NCI-H2107 treated with DMSO at 0.1 percent for 48 hours (cell line): ENCODE results near the gene LMAN1.

Experiments
- DNase-seq: peaks from one replicate; lab custom pipeline; 2025; ENCODE audit not compliant: unreplicated experiment; lab: John Stamatoyannopoulos, UW

Gene LMAN1

GRCh38 chr18:59305295-59305694, 53.8 kb downstream of the LMAN1 start:
- no peak for DNase-seq

- no peak for DNase-seq
Observed at GRCh38 chr18:59303656-59304195, 55.3 kb downstream of the LMAN1 start.

- DNase-seq, result no peak
Observed at GRCh38 chr18:59303006-59303405, 56.1 kb downstream of the LMAN1 start.

- no peak for DNase-seq
Observed at GRCh38 chr18:59301929-59302328, 57.1 kb downstream of the LMAN1 start.

- no peak for DNase-seq
Observed at GRCh38 chr18:59300676-59301285, 58.3 kb downstream of the LMAN1 start.

- no peak for DNase-seq
Observed at GRCh38 chr18:59298871-59299270, 60.2 kb downstream of the LMAN1 start.

GRCh38 chr18:59293317-59293716, 65.7 kb downstream of the LMAN1 start:
- DNase-seq, result no peak

- DNase-seq, result no peak
Observed at GRCh38 chr18:59286341-59286740, 72.7 kb downstream of the LMAN1 start.

GRCh38 chr18:59282341-59282740, 76.7 kb downstream of the LMAN1 start:
- no peak for DNase-seq

- DNase-seq, result no peak
Observed at GRCh38 chr18:59279722-59280121, 79.3 kb downstream of the LMAN1 start.

GRCh38 chr18:59279193-59279592, 79.9 kb downstream of the LMAN1 start:
- DNase-seq, result no peak

GRCh38 chr18:59278793-59279192, 80.3 kb downstream of the LMAN1 start:
- no peak for DNase-seq
